HepG2 (cell line): ENCODE data around the gene VPREB3.

Source experiments
- CBX5 ChIP-seq: sonication (generic); formaldehyde crosslinking; IDR thresholded peaks from 2 replicates; pipeline ENCODE4 v1.4.0; 2020; ENCODE audit warnings: missing genetic modification reagents, borderline replicate concordance
- HMG20B ChIP-seq: conservative IDR thresholded peaks from 2 replicates; pipeline ENCODE4 v1.6.1; 2016; ENCODE audit warnings: missing genetic modification reagents, missing compliant biosample characterization
- MAX ChIP-seq: IDR thresholded peaks from 2 replicates; pipeline ENCODE4 v1.6.1; 2012; ENCODE audit warnings: inconsistent platforms
- MBD4 ChIP-seq: IDR thresholded peaks from 2 replicates; pipeline ENCODE4 v1.6.1; 2012; ENCODE audit warnings: low read length, inconsistent platforms, borderline replicate concordance
- POLR2A ChIP-seq, 2 experiments: IDR thresholded peaks; 2 replicates each; pipeline ENCODE4 v1.6.1; 2011; ENCODE audit warnings: low read depth in 2 of 2, low read length in 2 of 2, mild to moderate bottlenecking in 1 of 2, moderate library complexity in 1 of 2; ENCODE audit not compliant: insufficient read depth in 1 of 2
- POLR2AphosphoS5 ChIP-seq: IDR thresholded peaks from 2 replicates; pipeline ENCODE4 v1.6.1; 2012; ENCODE audit warnings: low read depth, low read length
- RAD21 ChIP-seq: fragments of 450-650 bp; formaldehyde crosslinking; IDR thresholded peaks from 2 replicates; pipeline ENCODE4 v1.5.0; 2020; ENCODE audit warnings: mild to moderate bottlenecking
- ZNF280B ChIP-seq: sonication (generic); formaldehyde crosslinking; IDR thresholded peaks from 2 replicates; pipeline ENCODE4 v1.5.0; 2020; ENCODE audit warnings: missing genetic modification reagents, mild to moderate bottlenecking, borderline replicate concordance
- ZNF354B ChIP-seq: sonication (generic); formaldehyde crosslinking; IDR thresholded peaks from 2 replicates; pipeline ENCODE4 v1.8.0; 2022; ENCODE audit warnings: mild to moderate bottlenecking, missing genetic modification reagents

- TF ChIP-seq HMG20B (CRISPR knock-in tag) (no peak), RAD21 (CRISPR knock-in tag) (no peak), ZNF280B (CRISPR knock-in tag) (no peak), MBD4 (no peak), POLR2AphosphoS5 (no peak), POLR2A (IDR thresholded peaks at IDR 0.05; ENCODE audit: insufficient read depth in 1 of 2, low read depth in 2 of 2, low read length in 2 of 2) (no peak), MAX (no peak), CBX5 (CRISPR knock-in tag) (no peak), ZNF354B (CRISPR knock-in tag) (no peak)
These were observed 42.2 kb upstream of the VPREB3 start for GRCh38 chr22:23796461-23796860.
